ENCODE measurements around the gene FYN.

- no peak for TF ChIP-seq JUN (IDR thresholded peaks at IDR 0.05)
- TF ChIP-seq CTCF (IDR thresholded peaks at IDR 0.05) = no peak
- no peak for TF ChIP-seq KDM1A (IDR thresholded peaks at IDR 0.05; ENCODE audit: low read depth)
- no peak for TF ChIP-seq RNF2 (IDR thresholded peaks at IDR 0.05; ENCODE audit: borderline replicate concordance, low read depth)
- TF ChIP-seq NPAS2 (CRISPR knock-in tag; IDR thresholded peaks at IDR 0.05; ENCODE audit: borderline replicate concordance) = no peak
- no peak for TF ChIP-seq EP300 (IDR thresholded peaks at IDR 0.05)
- TF ChIP-seq RAD21 (conservative IDR thresholded peaks at IDR 0.05 in 1 of 2, IDR thresholded peaks at IDR 0.05 in 1 of 2) = no peak
- TF ChIP-seq RCOR1 (IDR thresholded peaks at IDR 0.05; ENCODE audit: low read depth, low read length) = no peak
- no peak for TF ChIP-seq MAFK (IDR thresholded peaks at IDR 0.05; ENCODE audit: partially characterized antibody)
- TF ChIP-seq SREBF2 (IDR thresholded peaks at IDR 0.05) = no peak
- no peak for TF ChIP-seq USF2 (IDR thresholded peaks at IDR 0.05)
- no peak for TF ChIP-seq CHD4 (IDR thresholded peaks at IDR 0.05; ENCODE audit: borderline replicate concordance)
Observed at GRCh38 chr6:111685526-111685925, 187.7 kb downstream of the FYN start.
